LNCaP clone FGC (cell line): Measurements from ENCODE around the gene DLGAP3.
"Not testable (repeated sequence)": the region's sequence is repeated elsewhere in the genome, so short reads cannot be mapped to it uniquely, and the experiment has no call there.

ENCODE experiments used
- DNase-seq: peaks from one replicate; pipeline ENCODE4 v3.0.0-alpha.2; 2011; ENCODE audit warnings: low read depth
- H3K4me3 ChIP-seq: 2 replicates; pipeline ENCODE4 v1.5.1; 2011; ENCODE audit warnings: mild to moderate bottlenecking, low read depth, low read length, control low read depth
- TF ChIP-seq, protein P1 (sequence below): IDR thresholded peaks from 2 replicates; pipeline ENCODE4 v1.5.1; 2012; ENCODE audit warnings: mild to moderate bottlenecking; ENCODE audit not compliant: control insufficient read depth, insufficient read depth; ENCODE audit errors: extremely low read depth

Gene DLGAP3

DNA sequence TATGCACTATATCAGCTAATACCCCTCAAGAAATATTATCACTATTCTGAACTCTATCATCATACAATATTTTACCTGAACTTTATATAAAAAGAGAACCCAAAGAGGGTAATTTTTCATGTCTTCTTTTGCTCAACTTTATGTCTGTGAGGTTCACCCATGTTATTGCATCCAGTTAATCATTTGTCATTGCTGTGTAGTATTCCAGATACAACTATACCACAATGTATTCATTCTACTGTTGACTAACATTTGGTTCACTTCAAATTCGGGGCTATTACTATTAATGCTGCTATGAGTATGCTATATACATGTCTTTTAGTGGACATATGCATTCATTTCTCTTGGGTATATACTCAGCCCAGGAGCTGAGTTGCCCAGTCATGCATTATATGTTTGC lies 21.0 kb upstream of the DLGAP3 start:
- no peak for DNase-seq
- no peak overlapping the region for H3K4me3 ChIP-seq
- TF ChIP-seq, protein P1, sequence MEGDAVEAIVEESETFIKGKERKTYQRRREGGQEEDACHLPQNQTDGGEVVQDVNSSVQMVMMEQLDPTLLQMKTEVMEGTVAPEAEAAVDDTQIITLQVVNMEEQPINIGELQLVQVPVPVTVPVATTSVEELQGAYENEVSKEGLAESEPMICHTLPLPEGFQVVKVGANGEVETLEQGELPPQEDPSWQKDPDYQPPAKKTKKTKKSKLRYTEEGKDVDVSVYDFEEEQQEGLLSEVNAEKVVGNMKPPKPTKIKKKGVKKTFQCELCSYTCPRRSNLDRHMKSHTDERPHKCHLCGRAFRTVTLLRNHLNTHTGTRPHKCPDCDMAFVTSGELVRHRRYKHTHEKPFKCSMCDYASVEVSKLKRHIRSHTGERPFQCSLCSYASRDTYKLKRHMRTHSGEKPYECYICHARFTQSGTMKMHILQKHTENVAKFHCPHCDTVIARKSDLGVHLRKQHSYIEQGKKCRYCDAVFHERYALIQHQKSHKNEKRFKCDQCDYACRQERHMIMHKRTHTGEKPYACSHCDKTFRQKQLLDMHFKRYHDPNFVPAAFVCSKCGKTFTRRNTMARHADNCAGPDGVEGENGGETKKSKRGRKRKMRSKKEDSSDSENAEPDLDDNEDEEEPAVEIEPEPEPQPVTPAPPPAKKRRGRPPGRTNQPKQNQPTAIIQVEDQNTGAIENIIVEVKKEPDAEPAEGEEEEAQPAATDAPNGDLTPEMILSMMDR, result no peak

DNA sequence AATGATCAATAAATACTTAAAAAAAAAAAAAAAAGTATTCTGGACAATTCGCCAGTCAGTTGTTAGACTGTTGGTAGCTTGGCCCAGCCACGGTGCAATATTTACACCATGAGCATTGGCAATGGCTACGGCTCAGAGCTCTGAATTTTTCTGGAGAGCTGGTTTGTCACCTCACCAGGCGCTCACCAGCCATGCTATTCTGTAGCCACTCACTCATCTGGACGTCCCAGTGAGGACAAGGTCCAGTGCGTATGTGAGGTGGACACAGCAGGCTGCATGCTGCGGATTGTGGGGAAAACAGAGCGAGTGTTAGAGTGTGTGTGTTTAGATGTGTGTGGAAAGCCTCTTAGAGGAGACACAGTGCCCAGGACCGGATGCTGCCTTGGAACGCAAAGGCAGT lies 19.3 kb upstream of the DLGAP3 start:
- H3K4me3 ChIP-seq, DNase-seq: not testable (repeated sequence)

DNA sequence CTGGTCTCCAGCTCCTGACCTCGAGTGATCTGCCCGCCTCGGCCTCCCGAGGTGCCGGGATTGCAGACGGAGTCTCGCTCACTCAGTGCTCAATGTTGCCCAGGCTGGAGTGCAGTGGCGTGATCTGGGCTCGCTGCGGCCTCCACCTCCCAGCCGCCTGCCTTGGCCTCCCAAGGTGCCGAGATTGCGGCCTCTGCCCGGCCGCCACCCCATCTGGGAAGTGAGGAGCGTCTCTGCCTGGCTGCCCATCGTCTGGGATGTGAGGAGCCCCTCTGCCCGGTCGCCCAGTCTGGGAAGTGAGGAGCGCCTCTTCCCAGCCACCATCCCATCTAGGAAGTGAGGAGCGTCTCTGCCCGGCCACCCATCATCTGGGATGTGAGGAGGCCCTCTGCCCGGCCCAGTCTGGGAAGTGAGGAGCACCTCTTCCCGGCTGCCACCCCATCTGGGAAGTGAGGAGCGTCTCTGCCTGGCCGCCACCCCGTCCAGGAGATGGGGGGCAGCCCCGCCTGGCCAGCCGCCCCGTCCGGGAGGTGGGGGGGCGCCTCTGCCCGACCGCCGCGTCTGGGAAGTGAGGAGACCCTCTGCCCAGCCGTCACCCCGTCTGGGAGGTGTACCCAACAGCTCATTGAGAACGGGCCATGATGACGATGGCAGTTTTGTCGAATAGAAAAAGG lies 18.3 kb upstream of the DLGAP3 start:
- DNase-seq, H3K4me3 ChIP-seq: not testable (repeated sequence)

DNA sequence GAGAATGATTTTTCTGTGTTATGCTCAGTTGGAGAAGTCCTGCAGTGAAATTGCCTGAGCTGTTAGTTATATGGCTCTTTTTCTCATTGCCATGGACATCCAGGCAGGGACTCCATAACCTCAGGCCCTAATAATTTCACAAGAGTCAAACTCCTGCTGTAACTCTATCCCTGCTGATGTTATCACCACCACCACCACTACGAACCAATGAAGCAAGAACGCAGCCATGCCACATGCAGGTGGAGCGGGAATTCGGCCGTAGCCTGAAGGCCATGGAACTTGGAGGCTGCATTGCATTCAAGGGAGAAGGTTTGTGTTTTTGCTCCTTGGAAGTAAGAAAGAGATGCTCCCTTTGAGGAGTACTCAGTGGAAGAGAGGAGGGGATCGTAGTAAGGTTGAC lies 16.8 kb upstream of the DLGAP3 start:
- DNase-seq, result no peak
- TF ChIP-seq, protein P1, result no peak

DNA sequence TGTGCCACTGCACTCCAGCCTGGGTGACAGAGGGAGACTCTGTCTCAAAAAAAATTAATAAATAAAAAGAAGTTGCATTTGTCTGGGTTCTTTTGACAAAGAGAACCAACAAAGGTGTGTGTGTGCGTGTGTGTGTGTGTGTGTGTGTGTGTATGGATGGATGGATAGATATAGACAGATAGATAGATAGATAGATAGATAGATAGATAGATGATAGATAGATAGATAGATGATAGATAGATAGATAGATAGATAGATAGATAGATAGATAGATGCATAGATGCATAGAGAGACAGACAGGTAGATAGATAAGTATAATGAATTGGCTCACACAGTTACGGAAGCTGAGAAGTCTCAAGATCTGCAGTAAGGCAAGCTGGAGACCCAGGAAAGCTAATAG lies 12.3 kb upstream of the DLGAP3 start:
- not testable (repeated sequence) for H3K4me3 ChIP-seq, DNase-seq

More for the DNA sequence above, 16.8 kb upstream of the DLGAP3 start:
- H3K4me3 ChIP-seq, result no peak overlapping the region

DNA sequence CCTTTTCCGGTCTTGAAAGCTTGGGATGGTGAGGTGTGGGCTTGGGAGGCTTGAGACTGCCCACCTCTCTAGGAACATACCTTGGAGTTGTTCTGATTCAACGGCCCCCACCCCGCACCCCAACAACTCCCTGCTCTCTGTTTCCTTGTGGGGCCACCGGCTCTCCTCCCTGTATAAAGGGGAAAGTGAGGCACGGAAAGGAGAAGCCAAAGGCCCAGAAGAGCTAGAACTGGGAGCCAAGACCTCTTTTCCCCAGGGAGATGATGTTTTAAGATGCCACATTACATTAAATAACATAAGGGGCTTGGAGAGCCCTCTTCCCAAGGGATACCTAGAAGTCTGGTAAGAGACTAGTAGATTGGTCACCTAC lies 1.2 kb upstream of the DLGAP3 start:
- H3K4me3 ChIP-seq, result no peak overlapping the region
- TF ChIP-seq, protein P1, result no peak
- no peak for DNase-seq

DNA sequence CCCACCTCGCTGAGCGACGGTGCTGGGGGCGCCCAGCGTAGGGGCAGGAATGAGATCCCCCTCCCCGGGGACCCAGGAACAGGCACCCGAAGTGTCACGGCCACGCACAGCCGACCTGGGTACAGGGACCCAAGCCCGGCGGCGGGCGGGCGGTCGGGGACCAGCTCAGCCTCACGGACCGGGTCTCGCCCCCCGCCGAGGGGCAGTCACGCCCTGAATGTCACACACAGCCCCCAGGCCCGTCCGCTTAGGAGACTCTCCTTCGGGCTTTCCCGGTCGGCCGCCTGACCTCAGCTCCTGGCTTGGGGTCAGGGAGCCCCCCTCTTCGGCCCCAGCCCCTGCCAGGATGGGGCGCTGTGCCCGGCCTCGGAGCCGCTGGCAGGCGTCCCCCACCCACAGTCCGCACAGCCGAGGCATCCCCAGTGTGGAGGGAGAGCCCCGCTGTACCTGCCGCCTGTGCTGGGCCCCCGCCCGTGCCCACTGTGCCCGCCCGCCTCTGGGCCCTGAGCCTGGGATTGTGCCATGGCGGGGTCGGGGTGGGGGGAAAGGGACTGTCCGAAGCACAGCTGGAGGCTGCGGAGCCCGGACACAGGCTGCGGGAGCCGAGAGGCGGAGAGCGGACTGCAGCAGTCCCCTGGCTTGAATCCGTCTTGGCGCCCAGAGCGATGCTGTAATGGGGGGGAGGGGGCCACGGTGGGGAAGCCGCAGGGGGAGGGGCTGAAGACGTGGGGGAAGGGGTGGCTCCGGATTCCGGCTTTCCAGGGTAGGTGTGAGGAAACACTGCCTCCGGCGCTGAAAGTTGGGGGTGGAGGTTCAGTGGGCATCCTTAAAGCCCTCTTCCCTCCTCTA lies 627 bp upstream of the DLGAP3 start:
- no peak for DNase-seq
- H3K4me3 ChIP-seq, result no peak overlapping the region
- TF ChIP-seq, protein P1, result no peak

DNA sequence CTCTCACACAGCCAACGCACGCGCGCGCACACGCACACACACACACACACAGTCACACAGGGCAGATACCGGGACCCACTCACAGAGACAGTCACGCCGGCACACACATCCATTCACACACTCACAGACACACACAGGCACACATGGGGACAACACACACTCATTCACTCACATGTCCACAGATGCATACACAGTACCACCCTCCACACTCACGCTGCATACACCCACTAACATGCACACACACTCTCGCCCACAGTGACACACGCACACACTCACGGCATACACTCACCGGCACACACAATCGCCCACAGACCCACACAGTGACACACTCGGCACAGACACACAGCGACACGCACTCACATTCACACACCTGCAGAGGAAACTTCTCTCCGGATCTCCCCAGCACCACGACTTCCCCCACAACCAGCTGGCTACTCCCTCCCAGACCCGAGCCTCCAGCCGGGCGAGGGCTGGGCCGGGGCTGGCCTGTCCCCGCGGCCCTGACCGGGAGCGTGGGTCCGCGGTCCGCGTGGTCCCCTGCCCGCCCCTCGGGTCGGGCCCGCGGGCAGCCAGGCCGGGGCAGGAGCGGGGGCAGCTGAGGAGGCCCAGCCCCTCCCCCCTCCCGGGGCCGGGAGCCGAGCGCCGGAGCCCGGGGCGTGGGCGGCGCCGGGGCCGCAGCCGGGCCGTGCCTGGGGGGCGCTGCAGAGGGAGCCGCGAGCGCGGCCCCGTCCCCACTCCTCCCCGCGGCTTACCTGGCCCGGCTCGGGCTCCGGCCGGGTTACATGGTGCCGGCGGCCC lies 552 bp downstream of the DLGAP3 start:
- no peak overlapping the region for H3K4me3 ChIP-seq
- TF ChIP-seq, protein P1, result no peak
- DNase-seq, result no peak
